GM11168 (cell line): ENCODE data around the gene DROSHA.
"Not testable (repeated sequence)": the region's sequence is repeated elsewhere in the genome, so short reads cannot be mapped to it uniquely, and the experiment has no call there.

ENCODE experiments used
- in situ Hi-C: fragments of 300-500 bp; cut with MboI; formaldehyde crosslinking; loops from one replicate; pipeline ENCODE4 v1.12.0; 2022; ENCODE audit warnings: low sequenced_read_pairs; ENCODE audit not compliant: unreplicated experiment

Gene DROSHA

DNA sequence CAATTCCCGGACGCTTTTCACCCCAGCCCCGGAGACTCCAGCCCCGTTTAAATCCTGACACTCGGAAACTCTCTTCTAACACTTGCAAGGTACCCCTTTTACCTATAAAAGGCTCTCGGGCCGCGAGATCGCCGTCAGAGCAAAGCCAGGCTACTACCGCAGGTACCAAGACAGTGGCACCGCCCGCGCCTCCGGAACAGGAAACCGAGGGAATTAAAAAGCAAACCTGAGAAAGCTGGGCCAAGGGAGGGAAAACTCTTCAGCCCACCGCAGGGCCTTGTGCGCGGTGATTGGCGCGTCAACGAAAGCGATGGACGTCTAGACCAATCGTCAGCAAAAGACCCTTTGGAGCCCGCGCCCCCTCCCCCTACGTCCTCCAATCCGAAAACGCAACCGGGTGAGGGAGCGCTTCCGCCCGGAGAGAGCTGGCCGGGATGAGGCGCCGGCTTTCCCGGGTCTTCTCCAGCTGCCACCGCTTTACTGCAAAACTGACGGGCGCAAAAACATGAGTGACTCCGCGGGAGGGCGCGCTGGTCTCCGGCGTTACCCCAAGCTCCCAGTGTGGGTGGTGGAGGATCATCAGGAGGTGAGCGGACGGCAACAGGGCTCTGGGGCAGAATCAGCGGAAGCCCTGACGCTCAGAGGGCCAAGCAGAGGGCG, at the start of gene DROSHA, which contains the start of gene C5orf22:
DROSHA (minus strand) TSS at position 206 of the 660 bp plus-strand sequence. CDS start 3,034 bp downstream, outside the sequence.
C5orf22 (plus strand) TSS at position 414 of the 660 bp plus-strand sequence; CDS start at position 506, 92 bp downstream.
- in situ Hi-C loops: no loop called here

DNA sequence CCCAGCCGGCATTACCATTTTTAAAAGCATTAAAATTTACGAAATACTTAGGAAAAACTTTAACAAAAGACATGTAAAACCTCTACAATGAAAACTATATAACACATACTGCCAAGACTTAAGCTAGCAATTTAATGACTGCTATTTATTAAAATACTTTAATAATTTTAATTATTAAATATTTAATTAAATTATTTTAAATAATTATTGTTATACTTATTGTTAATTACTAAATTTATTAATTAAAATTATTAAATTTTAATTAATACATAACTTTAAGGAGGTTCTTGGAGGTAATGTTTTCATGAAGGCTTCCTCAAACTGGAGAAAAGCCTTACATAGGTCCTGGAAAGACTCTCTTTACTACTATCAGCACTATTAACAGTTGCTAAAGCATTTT, 47.7 kb upstream of the DROSHA start:
- in situ Hi-C loops: loop anchor here (10.0 kb wide), 1 partner anchor 515 kb away; no protein-coding TSS in a partner anchor

- in situ Hi-C loops: loop anchor here (10.0 kb wide), 1 partner anchor 517 kb away; no protein-coding TSS in a partner anchor
These were observed 45.5 kb upstream of the DROSHA start for GRCh38 chr5:31577438-31577837.

DNA sequence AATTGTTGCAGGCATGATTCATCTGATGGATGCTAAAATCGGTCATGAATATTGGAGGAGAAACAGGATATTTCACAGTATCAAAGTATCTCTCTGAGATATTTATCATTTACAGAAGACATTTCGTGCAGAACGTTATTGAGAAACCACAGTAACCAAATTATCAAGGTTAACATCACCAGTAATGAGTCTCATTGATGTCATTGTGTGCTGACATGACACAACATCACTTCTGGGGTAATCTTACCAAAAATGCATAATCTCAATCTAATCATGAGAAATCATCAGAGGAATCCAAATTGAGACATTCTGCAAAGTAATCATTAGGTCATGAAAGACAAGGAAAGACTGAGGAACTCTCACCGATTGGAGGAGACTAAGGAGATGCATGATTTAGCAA, 42.9 kb upstream of the DROSHA start:
- in situ Hi-C loops: loop anchor here (10.0 kb wide), 1 partner anchor 520 kb away; no protein-coding TSS in a partner anchor

DNA sequence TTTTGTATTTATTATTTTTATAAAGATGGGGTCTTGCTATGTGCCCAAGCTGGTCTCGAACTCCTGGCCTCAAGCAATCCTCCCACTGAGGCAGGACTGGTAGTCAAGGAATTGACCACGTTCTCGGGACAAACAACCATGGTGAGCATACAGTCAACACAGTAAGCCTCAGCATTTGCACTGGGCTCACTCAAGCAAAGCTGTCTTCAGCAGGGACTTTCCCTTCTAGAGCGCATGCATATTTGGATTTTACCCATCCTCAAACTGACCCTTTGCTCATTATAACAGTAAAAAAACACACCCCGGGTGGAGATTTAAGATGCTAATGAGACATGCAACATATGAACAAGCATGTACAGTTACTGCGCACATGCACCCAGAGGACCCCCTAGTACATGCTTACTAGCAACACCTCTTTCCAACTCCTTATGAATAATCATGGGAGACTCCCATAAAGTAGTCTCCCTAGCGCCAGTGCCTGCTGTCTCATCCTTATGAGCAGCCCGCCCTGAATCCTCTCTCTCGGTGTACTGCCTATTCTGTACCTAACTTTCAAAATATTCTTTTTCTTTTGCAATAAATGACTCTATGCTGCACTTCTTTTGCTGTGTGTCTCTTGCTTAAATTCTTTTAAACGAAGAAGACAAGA, 41.7 kb upstream of the DROSHA start:
- in situ Hi-C loops: loop anchor here (10.0 kb wide), 1 partner anchor 521 kb away; no protein-coding TSS in a partner anchor

DNA sequence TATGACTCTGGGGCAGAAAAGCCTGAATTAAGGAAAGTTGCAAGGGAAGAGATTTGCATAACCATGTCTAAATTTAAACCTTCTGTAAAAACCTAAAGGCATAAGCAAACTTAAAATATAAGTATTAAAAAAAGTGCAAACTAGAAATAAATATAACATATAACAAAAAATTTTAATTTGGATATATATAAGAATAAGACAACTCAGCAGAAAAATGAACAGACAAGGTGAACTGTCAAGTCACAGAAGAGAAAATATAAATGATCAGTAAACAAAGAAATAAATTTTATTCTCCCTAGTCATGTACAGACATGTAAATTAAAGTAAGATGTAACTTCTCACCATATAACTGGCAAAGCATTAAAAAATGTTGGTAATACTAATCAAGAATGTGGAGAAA, 37.2 kb upstream of the DROSHA start:
- in situ Hi-C loops: no loop called here

GRCh38 chr5:31568302-31568835, 36.5 kb upstream of the DROSHA start:
- in situ Hi-C loops: no loop called here

DNA sequence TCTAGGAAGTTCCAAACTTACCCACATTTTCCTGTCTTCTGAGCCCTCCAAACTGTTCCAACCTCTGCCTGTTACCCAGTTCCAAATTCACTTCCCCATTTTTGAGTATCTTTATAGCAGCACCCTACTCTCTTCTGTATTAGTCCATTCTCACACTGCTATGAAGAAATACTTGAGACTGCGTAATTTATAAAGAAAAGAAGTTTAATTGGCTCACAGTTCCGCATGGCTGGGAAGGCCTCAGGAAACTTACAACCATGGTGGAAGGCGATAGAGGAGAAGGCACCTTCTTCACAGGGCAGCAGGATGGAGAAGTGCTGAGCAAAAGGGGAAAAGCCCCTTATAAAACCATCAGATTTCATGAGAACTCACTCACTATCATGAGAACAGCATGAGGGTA, 34.5 kb upstream of the DROSHA start:
- in situ Hi-C loops: not testable (repeated sequence)

DNA sequence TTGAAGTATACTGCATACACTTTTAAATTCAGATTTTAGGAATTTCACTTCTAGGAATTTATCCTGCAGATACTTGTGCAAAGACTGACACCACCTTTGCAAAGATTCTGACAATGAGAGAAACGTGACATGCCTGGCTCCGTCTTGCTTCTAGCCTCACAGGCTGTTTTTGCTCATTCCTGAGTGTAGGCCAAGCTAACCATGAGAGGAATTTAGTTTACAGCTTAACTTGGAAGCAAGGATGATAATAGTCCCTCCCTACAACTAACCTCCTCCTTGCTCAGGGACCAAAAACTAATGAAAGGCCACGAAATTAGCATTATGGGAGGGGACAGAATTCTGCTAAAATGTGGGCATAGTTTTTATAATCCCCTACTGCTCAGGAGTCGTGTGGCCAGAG, 31.3 kb upstream of the DROSHA start:
- in situ Hi-C loops: no loop called here

- in situ Hi-C loops: no loop called here
These were observed 30.1 kb upstream of the DROSHA start for GRCh38 chr5:31561946-31562345.

GRCh38 chr5:31559942-31560341, 28.0 kb upstream of the DROSHA start:
- in situ Hi-C loops: no loop called here

DNA sequence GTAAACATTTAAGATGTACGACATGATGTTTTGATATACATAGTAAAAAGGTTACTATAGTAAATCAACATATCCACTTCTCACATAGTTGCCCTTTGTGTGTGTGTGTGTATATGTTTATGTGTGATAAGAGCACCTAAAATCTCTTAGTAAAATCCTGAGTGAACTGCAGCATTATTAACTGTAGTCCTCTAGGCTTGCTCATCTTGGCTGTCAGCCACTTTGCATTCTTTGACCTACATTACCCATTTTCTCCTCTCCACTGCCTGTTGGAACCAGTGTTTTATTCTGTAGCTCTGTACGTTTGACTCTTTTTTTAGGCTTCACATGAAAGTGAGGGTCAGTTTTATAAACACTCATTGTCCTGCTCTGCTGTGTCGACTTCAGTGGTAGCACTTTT, 24.6 kb upstream of the DROSHA start:
- in situ Hi-C loops: no loop called here

DNA sequence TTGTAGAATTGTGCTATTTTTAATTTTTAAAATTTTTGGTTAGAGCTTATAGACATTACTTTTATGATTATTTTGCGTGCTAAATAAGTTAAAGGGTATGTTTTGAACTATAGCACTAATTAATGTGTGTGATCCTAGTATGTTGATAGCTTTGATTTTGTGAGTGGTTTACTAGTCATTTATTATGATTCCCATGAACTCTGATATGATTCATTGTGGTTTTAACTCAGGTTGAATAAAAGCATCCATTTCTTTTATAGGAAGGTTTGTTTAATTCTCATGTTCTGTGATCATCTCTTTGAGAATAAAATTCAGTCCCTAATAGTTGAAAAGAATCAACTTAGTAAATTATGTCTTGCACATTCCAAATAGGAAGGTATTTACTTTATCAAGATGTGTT, 22.7 kb upstream of the DROSHA start:
- in situ Hi-C loops: no loop called here

DNA sequence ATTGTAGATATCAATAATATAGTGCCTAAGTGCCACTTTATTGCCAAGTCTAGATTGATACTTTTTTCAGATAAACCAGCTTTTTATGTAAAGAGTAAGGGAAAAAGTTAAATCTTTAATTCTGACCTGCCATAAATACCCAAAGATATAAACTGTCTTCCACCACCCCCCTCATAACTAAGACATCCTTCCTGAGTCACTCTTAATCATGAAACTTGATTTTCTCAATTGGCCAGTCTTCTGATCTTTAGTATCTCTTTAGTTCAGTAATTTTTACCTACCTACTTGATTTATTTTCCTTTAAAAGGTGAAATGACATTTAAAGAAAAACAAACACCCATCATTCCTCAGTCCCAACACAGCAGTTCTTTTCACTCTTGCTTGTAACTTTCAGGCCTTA, 22.0 kb upstream of the DROSHA start:
- in situ Hi-C loops: no loop called here

DNA sequence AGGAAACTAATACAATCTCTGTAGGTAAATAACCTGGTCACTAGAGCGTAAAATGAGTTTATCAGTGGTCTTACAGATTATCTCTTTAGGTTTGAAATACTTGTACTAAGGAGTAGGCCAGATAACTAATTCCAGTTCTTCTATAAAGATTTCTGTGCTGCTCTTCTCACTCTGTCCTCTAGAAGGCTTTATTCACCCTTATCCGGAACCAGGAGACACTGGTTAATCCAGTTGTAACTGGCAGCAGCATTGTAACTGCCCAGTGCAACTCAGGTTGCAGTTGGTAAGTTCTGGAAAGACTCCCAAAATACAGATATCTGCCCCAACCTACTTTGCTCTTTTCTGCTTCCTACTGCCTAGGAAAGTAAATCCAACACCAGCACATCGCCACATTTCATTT, 20.0 kb upstream of the DROSHA start:
- in situ Hi-C loops: no loop called here

DNA sequence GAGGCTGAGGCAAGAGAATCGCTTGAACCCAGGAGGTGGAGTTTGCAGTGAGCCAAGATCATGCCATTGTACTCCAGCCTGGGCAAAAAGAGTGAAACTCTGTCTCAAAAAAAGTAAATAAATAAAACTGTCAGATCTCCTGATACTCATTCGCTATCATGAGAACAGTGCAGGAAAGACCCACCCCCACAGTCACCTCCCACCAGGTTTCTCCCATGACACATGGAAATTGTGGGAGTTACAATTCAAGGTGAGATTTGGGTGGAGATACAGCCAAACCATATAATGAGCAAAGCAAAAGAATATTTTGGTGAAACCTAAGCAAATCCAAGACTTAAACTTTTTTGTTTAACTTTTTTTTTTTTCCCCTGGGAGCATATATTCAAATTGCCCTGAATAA, 17.2 kb upstream of the DROSHA start:
- in situ Hi-C loops: not testable (repeated sequence)

GRCh38 chr5:31537851-31538250, 6.0 kb upstream of the DROSHA start:
- in situ Hi-C loops: no loop called here

GRCh38 chr5:31537349-31537748, 5.5 kb upstream of the DROSHA start:
- in situ Hi-C loops: no loop called here

GRCh38 chr5:31536873-31537272, 5.0 kb upstream of the DROSHA start:
- in situ Hi-C loops: no loop called here

DNA sequence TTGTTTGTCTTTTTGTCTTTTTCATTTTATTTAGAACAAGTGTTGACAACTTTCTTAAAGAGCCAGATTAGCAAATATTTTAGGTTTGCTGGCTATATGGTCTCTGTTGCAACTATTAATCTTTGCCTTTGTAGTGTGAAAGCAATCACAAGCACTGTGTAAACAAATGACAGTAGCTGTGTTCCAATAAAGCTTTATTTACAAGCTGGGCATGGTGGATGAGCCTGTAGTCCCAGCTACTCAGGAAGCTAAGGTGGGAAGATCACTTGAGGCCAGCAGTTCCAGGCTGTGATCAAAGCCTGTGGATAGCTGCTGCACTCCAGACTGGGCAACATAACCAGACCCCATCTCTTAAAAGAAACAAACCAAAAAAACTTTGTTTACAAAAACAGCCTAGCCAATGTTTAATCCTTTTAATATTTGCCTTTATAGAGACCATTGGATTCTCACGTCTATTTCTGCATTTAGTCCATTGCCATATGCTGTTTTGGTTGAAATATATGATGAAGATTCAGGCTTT, 2.7 kb upstream of the DROSHA start:
- in situ Hi-C loops: no loop called here

GRCh38 chr5:31531543-31531887, 378 bp downstream of the DROSHA start:
- in situ Hi-C loops: no loop called here
